IMR-90 (cell line): ENCODE data around the gene CDC34. TPM values are rescaled to one million over a fixed set of nuclear protein-coding genes. Genes with fewer than 3 reads are reported as not detected.
A peak's percentile ranks its signal among the peaks of the same experiment; 100 is the strongest.

Source experiments
- ATAC-seq: fragments of 200-7000 bp; cut with Tn5 transposase; 2 replicates; pipeline ENCODE4 v1.9.1; 2020; ENCODE audit warnings: low read depth, mild to moderate bottlenecking, moderate library complexity
- BruUV-seq: library from RNA; stranded (reverse); fragments of 400-500 nt; replicated peaks from 2 replicates; lab custom pipeline; 2021; lab: Mats Ljungman, UMichigan
- CTCF ChIA-PET: fragments of 300-600 bp; formaldehyde crosslinking; extraction: SDS; loops from one replicate; lab custom pipeline; 2021; ENCODE audit warnings: antibody characterized with exemption; lab: Yijun Ruan, JAX
- POLR2A ChIA-PET: fragments of 300-600 bp; sonication (Branson Sonifier 250); formaldehyde crosslinking; loops from one replicate; lab custom pipeline; 2022; ENCODE audit warnings: antibody characterized with exemption; ENCODE audit not compliant: unreplicated experiment; lab: Charles Lee
- DNase-seq: peaks from one replicate; pipeline ENCODE4 v3.0.0; 2013
- H2AFZ ChIP-seq: replicated peaks from 2 replicates; pipeline ENCODE3; 2013; ENCODE audit warnings: low read length, mild to moderate bottlenecking; ENCODE audit not compliant: poor library complexity
- H2AK5ac ChIP-seq: 2 replicates; pipeline ENCODE4 v1.6.1; 2013; ENCODE audit warnings: low read depth, low read length, inconsistent platforms
- H2AK9ac ChIP-seq: replicated peaks from 2 replicates; pipeline ENCODE3; 2013; ENCODE audit warnings: mild to moderate bottlenecking, low read depth, low read length, moderate library complexity; ENCODE audit not compliant: poor library complexity
- H2BK120ac ChIP-seq: 2 replicates; pipeline ENCODE4 v1.6.1; 2013; ENCODE audit warnings: low read depth, low read length, inconsistent platforms
- H2BK15ac ChIP-seq: 3 replicates; pipeline ENCODE4 v1.6.1; 2013; ENCODE audit warnings: low read depth, low read length, inconsistent platforms
- H2BK20ac ChIP-seq: 2 replicates; pipeline ENCODE4 v1.6.1; 2013; ENCODE audit warnings: low read depth, mild to moderate bottlenecking, inconsistent platforms, low read length, moderate library complexity
- H2BK5ac ChIP-seq: 2 replicates; pipeline ENCODE4 v1.6.1; 2013; ENCODE audit warnings: mild to moderate bottlenecking, low read depth, low read length, inconsistent platforms; ENCODE audit not compliant: poor library complexity, severe bottlenecking
- H3K14ac ChIP-seq: replicated peaks from 2 replicates; pipeline ENCODE4 v1.6.1; 2013; ENCODE audit warnings: low read depth, low read length, inconsistent platforms
- H3K18ac ChIP-seq: 2 replicates; pipeline ENCODE4 v1.6.1; 2013; ENCODE audit warnings: low read depth, low read length, control low read depth
- H3K23ac ChIP-seq: 2 replicates; pipeline ENCODE4 v1.6.1; 2013; ENCODE audit warnings: low read depth, low read length, inconsistent platforms
- H3K27ac ChIP-seq: 2 replicates; pipeline ENCODE4 v1.5.1; 2013; ENCODE audit warnings: mild to moderate bottlenecking, control low read depth, low read length; ENCODE audit not compliant: insufficient read depth
- H3K27me3 ChIP-seq: 2 replicates; pipeline ENCODE4 v1.6.1; 2013; ENCODE audit warnings: low read length; ENCODE audit not compliant: control insufficient read depth, insufficient read depth
- H3K36me3 ChIP-seq: 2 replicates; pipeline ENCODE4 v1.6.1; 2013; ENCODE audit warnings: low read length, mixed read lengths; ENCODE audit not compliant: control insufficient read depth, insufficient read depth
- H3K4ac ChIP-seq: 2 replicates; pipeline ENCODE4 v1.6.1; 2013; ENCODE audit warnings: low read depth, low read length, inconsistent platforms
- H3K4me1 ChIP-seq: 2 replicates; pipeline ENCODE4 v1.6.1; 2013; ENCODE audit warnings: low read length, mixed read lengths; ENCODE audit not compliant: control insufficient read depth, insufficient read depth
- H3K4me2 ChIP-seq: 2 replicates; pipeline ENCODE4 v1.6.1; 2013; ENCODE audit warnings: low read depth, mild to moderate bottlenecking, control low read depth, low read length, moderate library complexity
- H3K4me3 ChIP-seq: 2 replicates; pipeline ENCODE4 v1.5.1; 2013; ENCODE audit warnings: low read depth, mild to moderate bottlenecking, control low read depth, low read length, moderate library complexity; ENCODE audit not compliant: insufficient read depth
- H3K56ac ChIP-seq: 2 replicates; pipeline ENCODE4 v1.6.1; 2013; ENCODE audit warnings: low read length, inconsistent platforms; ENCODE audit not compliant: insufficient read depth; ENCODE audit errors: extremely low read depth
- H3K79me1 ChIP-seq, 2 experiments: 2 replicates each; pipeline ENCODE4 v1.6.1; 2013; ENCODE audit warnings: low read length in 2 of 2, inconsistent platforms in 1 of 2, low read depth in 1 of 2
- H3K9ac ChIP-seq: 2 replicates; pipeline ENCODE4 v1.6.1; 2013; ENCODE audit warnings: low read depth, low read length, control low read depth
- H3K9me1 ChIP-seq: 2 replicates; pipeline ENCODE4 v1.6.1; 2013; ENCODE audit warnings: low read length, inconsistent platforms; ENCODE audit not compliant: insufficient read depth
- H3K9me3 ChIP-seq: 2 replicates; pipeline ENCODE4 v1.6.1; 2013; ENCODE audit warnings: low read length; ENCODE audit not compliant: control insufficient read depth, insufficient read depth
- H4K20me1 ChIP-seq: 2 replicates; pipeline ENCODE4 v1.6.1; 2013; ENCODE audit warnings: low read length, inconsistent platforms; ENCODE audit not compliant: insufficient read depth
- H4K5ac ChIP-seq: 2 replicates; pipeline ENCODE4 v1.6.1; 2013; ENCODE audit warnings: mild to moderate bottlenecking, low read depth, low read length, control low read depth
- H4K8ac ChIP-seq, 2 experiments: 2 replicates each; pipeline ENCODE4 v1.6.1; 2013; ENCODE audit warnings: low read depth in 2 of 2, low read length in 2 of 2, control low read depth in 1 of 2, inconsistent platforms in 1 of 2
- H4K91ac ChIP-seq: 2 replicates; pipeline ENCODE4 v1.6.1; 2013; ENCODE audit warnings: low read depth, low read length, inconsistent platforms; ENCODE audit not compliant: insufficient read depth
- BHLHE40 ChIP-seq: fragments of 150-350 bp; IDR thresholded peaks from 2 replicates; pipeline ENCODE4 v1.6.1; 2016; ENCODE audit warnings: mild to moderate bottlenecking, low read depth, low read length
- CHD1 ChIP-seq: IDR thresholded peaks from 2 replicates; pipeline ENCODE4 v1.6.1; 2012; ENCODE audit warnings: low read depth, low read length, improper control_type of control experiment
- MAFK ChIP-seq: IDR thresholded peaks from 2 replicates; pipeline ENCODE4 v1.6.1; 2012; ENCODE audit warnings: low read depth, low read length, improper control_type of control experiment
- MAZ ChIP-seq: IDR thresholded peaks from 2 replicates; pipeline ENCODE4 v1.6.1; 2012; ENCODE audit warnings: low read depth, mild to moderate bottlenecking, low read length, improper control_type of control experiment, moderate library complexity, borderline replicate concordance
- MXI1 ChIP-seq: IDR thresholded peaks from 2 replicates; pipeline ENCODE4 v1.6.1; 2012; ENCODE audit warnings: low read depth, mild to moderate bottlenecking, low read length, moderate library complexity, borderline replicate concordance
- POLR2A ChIP-seq: IDR thresholded peaks from 2 replicates; pipeline ENCODE4 v1.6.1; 2012; ENCODE audit warnings: mild to moderate bottlenecking, low read depth, low read length
- RAD21 ChIP-seq: IDR thresholded peaks from 2 replicates; pipeline ENCODE4 v1.6.1; 2012; ENCODE audit warnings: low read length, improper control_type of control experiment
- RCOR1 ChIP-seq: IDR thresholded peaks from 2 replicates; pipeline ENCODE4 v1.6.1; 2012; ENCODE audit warnings: mild to moderate bottlenecking, low read length, improper control_type of control experiment; ENCODE audit not compliant: insufficient replicate concordance
- RFX5 ChIP-seq: IDR thresholded peaks from 2 replicates; pipeline ENCODE4 v1.8.0; 2012; ENCODE audit warnings: low read depth, mild to moderate bottlenecking, low read length, moderate library complexity
- SMC3 ChIP-seq: fragments of 150-350 bp; IDR thresholded peaks from 2 replicates; pipeline ENCODE4 v1.6.1; 2016; ENCODE audit warnings: low read depth, mild to moderate bottlenecking, antibody characterized with exemption, low read length, moderate library complexity
- WGBS, 2 experiments: methylation state at CpG; one replicate each; pipeline versions ENCODE4 v1.1.5 to v1.1.7; 2013; ENCODE audit warnings: missing lambda C conversion rate in 2 of 2; ENCODE audit not compliant: insufficient read length in 1 of 2; ENCODE audit errors: extremely low coverage in 2 of 2; 5-methylcytosine and 5-hydroxymethylcytosine counted together
- dilution Hi-C: fragments of 300-500 bp; cut with HindIII; formaldehyde crosslinking; loops from one replicate; pipeline ENCODE4 v1.14.3; 2018; ENCODE audit warnings: low sequenced_read_pairs; ENCODE audit not compliant: unreplicated experiment
- in situ Hi-C: fragments of 300-500 bp; cut with MboI; formaldehyde crosslinking; loops from 3 replicates; pipeline ENCODE4 v1.14.3; 2019; ENCODE audit warnings: low sequenced_read_pairs, inconsistent platforms, mixed read lengths
- intact Hi-C: fragments of 100-400 bp; cut with micrococcal nuclease; formaldehyde crosslinking; loops from 2 replicates; pipeline ENCODE4 v1.10.0; 2022
- polyA plus RNA-seq, 3 experiments: library from polyadenylated mRNA; depleted of rRNA; stranded (reverse); fragments of >200 nt; gene quantifications; 2 replicates each; pipeline ENCODE4 v1.2.3, GENCODE V29; 2012; ENCODE audit warnings: low replicate concordance in 1 of 3
- total RNA-seq: library from RNA; depleted of rRNA; stranded (reverse); fragments of >200 nt; gene quantifications from 2 replicates; pipeline ENCODE4 v1.2.3, GENCODE V29; 2012
- TF ChIP-seq, protein P1 (sequence below): fragments of 150-350 bp; IDR thresholded peaks from 2 replicates; pipeline ENCODE4 v1.6.1; 2016; ENCODE audit warnings: low read depth, mild to moderate bottlenecking, low read length, moderate library complexity, borderline replicate concordance
- TF ChIP-seq, protein P2 (sequence below): fragments of 150-350 bp; IDR thresholded peaks from 2 replicates; pipeline ENCODE4 v1.6.1; 2017; ENCODE audit warnings: mild to moderate bottlenecking, antibody characterized with exemption, low read length, low read depth
- TF ChIP-seq, protein P3 (sequence below): conservative IDR thresholded peaks from 2 replicates; pipeline ENCODE4 v1.5.1; 2012; ENCODE audit warnings: mild to moderate bottlenecking, low read depth, low read length, improper control_type of control experiment

The CDC34 gene
- total and polyA plus RNA-seq, 2 of the 4 experiments (the other 2 are of a cell fraction) = 35.7 to 68.9 TPM

DNA sequence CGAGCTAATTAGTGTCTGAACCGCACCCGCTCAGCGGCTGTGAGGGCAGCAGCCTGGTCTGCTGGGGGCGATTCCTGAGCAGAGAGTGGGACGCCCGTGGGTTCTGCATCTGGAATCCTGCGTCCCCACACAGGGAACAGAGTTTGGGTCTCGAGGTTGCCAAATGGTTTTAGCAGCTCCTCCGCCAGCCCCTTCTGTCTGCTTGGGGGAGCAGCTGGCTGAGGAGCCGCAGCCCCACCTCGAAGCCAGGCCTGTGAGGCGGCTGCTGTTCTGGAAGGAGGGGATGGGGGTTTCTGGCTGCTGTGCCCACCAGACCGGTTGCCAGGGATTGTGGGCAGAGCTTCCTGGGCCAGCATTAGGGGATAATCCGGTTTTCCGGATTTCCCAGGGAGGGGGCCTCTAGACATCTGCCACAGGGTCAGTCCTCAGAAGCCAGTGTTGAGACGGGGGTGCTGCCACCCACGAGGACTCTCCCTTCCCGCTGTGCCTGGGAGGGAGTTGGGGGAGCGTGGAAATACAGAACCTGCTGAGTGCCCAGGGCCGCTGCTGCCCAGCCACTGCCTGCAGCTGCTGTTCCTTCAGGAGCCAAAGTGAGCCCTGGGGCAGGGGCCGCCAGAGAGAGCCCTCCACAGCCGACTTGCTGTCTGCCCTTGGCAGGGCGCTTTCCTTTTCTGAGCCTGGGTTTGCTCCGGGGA, 2.0 kb downstream of the CDC34 start:
- H3K18ac ChIP-seq = no peak overlapping the region
- intact Hi-C loops = loop anchor here (2.0 kb wide), 1 partner anchor 23 kb away; no protein-coding TSS in a partner anchor
- H4K5ac ChIP-seq = no peak overlapping the region
- peak overlapping the region; percentile 86 for H2BK5ac ChIP-seq
- H2BK120ac ChIP-seq = no peak overlapping the region
- peaks cover 46% of the 10 kb centered on the region for H4K20me1 ChIP-seq
- POLR2A ChIA-PET = no interaction called here
- peak overlapping the region; percentile 89 for H2AFZ ChIP-seq
- in situ Hi-C loops = no loop called here
- H2BK15ac ChIP-seq = no peak overlapping the region
- H3K14ac ChIP-seq = peak overlapping the region; percentile 83
- H3K27me3 ChIP-seq = no peaks in the 10 kb centered on the region
- peaks cover 27% of the 10 kb centered on the region for H3K36me3 ChIP-seq
- dilution Hi-C loops = no loop called here
- no peak overlapping the region for H2BK20ac ChIP-seq
- H3K9ac ChIP-seq = peak overlapping the region; percentile 92
- peak overlapping the region; percentile 94 for H3K4me3 ChIP-seq
- H2AK5ac ChIP-seq = peak overlapping the region; percentile 93; the same call in 1 of the 2 replicates
- no peak for TF ChIP-seq MXI1
- no peak for TF ChIP-seq MAZ
- TF ChIP-seq, protein P1, sequence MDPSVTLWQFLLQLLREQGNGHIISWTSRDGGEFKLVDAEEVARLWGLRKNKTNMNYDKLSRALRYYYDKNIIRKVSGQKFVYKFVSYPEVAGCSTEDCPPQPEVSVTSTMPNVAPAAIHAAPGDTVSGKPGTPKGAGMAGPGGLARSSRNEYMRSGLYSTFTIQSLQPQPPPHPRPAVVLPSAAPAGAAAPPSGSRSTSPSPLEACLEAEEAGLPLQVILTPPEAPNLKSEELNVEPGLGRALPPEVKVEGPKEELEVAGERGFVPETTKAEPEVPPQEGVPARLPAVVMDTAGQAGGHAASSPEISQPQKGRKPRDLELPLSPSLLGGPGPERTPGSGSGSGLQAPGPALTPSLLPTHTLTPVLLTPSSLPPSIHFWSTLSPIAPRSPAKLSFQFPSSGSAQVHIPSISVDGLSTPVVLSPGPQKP = no peak
- no peak for TF ChIP-seq CHD1
- no peak for TF ChIP-seq BHLHE40
- no peak for TF ChIP-seq MAFK
- TF ChIP-seq, protein P2, sequence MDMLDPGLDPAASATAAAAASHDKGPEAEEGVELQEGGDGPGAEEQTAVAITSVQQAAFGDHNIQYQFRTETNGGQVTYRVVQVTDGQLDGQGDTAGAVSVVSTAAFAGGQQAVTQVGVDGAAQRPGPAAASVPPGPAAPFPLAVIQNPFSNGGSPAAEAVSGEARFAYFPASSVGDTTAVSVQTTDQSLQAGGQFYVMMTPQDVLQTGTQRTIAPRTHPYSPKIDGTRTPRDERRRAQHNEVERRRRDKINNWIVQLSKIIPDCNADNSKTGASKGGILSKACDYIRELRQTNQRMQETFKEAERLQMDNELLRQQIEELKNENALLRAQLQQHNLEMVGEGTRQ = no peak
- no peak for TF ChIP-seq POLR2A
- no peak for TF ChIP-seq RCOR1
- no peak for TF ChIP-seq SMC3
- no peak for TF ChIP-seq RFX5
- TF ChIP-seq, protein P3, sequence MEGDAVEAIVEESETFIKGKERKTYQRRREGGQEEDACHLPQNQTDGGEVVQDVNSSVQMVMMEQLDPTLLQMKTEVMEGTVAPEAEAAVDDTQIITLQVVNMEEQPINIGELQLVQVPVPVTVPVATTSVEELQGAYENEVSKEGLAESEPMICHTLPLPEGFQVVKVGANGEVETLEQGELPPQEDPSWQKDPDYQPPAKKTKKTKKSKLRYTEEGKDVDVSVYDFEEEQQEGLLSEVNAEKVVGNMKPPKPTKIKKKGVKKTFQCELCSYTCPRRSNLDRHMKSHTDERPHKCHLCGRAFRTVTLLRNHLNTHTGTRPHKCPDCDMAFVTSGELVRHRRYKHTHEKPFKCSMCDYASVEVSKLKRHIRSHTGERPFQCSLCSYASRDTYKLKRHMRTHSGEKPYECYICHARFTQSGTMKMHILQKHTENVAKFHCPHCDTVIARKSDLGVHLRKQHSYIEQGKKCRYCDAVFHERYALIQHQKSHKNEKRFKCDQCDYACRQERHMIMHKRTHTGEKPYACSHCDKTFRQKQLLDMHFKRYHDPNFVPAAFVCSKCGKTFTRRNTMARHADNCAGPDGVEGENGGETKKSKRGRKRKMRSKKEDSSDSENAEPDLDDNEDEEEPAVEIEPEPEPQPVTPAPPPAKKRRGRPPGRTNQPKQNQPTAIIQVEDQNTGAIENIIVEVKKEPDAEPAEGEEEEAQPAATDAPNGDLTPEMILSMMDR = no peak
- TF ChIP-seq RAD21 = no peak
- peaks cover 8 to 55% of the 10 kb centered on the region in 2 experiments for H3K79me1 ChIP-seq
- ATAC-seq = no peak
- H2AK9ac ChIP-seq = peak overlapping the region; percentile 100
- H3K9me1 ChIP-seq = peaks cover 4% of the 10 kb centered on the region; the same call in 1 of the 2 replicates
- no peaks in the 10 kb centered on the region for H3K9me3 ChIP-seq
- peak overlapping the region; percentile 93; the same call in 1 of the 2 replicates for H3K23ac ChIP-seq
- H3K56ac ChIP-seq = peak overlapping the region; percentile 61
- peak overlapping the region; percentile 98 for H3K4me2 ChIP-seq
- H3K27ac ChIP-seq = peak overlapping the region; percentile 90
- peak overlapping the region in 1 of 2 experiments; percentile 79; a peak in 2 of 4 replicates for H4K8ac ChIP-seq
- H3K4ac ChIP-seq = peak overlapping the region; percentile 90; the same call in 1 of the 2 replicates
- BruUV-seq = no TSS peak
- H4K91ac ChIP-seq = no peak overlapping the region; the same call in 1 of the 2 replicates
- WGBS, 2 experiments = 42% methylated on average over 9 of the region's 25 CpGs; no CpG with 5 or more reads in 1 of the 2 experiments
- CTCF ChIA-PET = interaction anchor here (0.6 to 1.3 kb wide), 2 partner anchors 9 to 23 kb away, joined by 3 to 4 read pairs; no protein-coding TSS in a partner anchor
- DNase-seq = no peak
- H3K4me1 ChIP-seq = peaks cover 8% of the 10 kb centered on the region
